Measurements from ENCODE around the gene SCAI.

DNA sequence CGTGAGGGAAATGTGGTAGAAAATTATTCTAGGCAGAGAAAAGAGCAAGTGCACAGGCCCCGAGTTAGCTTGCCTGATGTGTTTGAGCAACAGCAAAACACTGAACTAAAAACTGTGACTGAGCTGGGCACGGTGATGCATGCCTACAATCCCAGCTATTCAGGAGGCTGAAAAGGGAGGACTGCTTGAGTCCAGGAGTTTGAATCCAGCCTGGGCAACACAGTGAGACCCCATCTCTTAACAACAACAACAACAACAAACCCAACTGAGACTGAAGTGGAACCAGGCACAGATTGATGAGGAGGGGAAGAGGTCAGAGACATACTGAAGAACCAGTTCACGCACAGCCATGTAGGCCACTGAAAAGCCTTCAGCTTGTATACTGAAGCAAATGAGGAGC, 42.5 kb downstream of the SCAI start:
- TF ChIP-seq CTCF (IDR thresholded peaks at IDR 0.05), result no peak
- no peak for TF ChIP-seq POLR2A (IDR thresholded peaks at IDR 0.05)
